Measurements from ENCODE around the gene EMC8. TPM values are rescaled to one million over a fixed set of nuclear protein-coding genes. Genes with fewer than 3 reads are reported as not detected.
A peak's percentile ranks its signal among the peaks of the same experiment; 100 is the strongest.

Gene EMC8
- total RNA-seq, 2 experiments from 2014 or later = 24.0 to 27.6 TPM

DNA sequence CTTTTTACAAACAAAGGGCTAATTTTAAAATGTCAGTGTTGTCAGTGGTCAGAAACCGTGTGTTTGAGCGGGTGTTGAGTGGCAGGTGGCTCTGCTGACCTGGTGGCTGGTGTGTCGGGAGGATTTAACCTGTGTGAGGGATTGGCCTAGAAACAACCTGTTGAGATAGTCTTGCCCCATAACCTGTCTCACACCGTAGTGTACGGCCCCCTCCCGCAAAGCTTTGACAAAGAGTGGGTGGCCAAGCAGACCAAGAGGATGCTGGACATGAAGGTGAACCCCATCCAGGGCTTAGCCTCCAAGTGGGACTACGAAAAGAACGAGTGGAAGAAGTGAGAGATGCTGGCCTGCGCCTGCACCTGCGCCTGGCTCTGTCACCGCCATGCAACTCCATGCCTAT lies 7.2 kb upstream of the EMC8 start:
- Mint-ChIP-seq H3K4me3 (no peak overlapping the region), H3K4me1 (peaks cover 20% of the 10 kb centered on the region), H3K9me3 (no peaks in the 10 kb centered on the region), H3K27ac (no peak overlapping the region), H3K36me3 (ENCODE audit: low read depth) (peaks cover 45% of the 10 kb centered on the region), H3K27me3 (peaks cover 3% of the 10 kb centered on the region)
- DNase-seq = no peak
- ChIA-PET CTCF (no interaction called here), POLR2A (no interaction called here)

DNA sequence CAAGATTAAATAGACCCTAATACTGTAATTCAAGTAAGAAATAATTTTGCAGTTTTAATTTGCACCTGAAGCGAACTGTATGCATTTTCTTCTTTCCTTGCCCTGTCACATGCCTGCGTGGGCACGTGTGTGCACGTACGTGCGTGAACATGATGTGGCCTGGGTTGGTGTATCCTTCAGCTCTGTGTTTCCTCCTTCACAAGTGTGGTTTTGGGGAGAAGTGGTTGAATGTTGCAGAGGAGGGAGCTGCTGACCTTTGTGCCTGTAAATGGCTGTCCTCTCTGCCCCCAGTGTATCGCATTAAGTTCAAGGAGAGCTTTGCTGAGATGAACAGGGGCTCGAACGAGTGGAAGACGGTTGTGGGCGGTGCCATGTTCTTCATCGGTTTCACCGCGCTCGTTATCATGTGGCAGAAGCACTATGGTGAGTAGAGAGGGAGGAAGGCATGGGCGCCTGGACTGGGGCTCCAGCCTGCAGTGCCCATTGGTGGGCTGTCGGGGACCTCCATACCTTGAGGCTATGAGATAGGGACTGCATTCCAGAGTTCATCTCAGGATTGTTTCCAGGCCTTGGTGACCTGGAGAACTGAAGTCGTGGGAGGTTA lies 6.2 kb upstream of the EMC8 start:
- ChIA-PET POLR2A (no interaction called here), CTCF (interaction anchor here (1.4 to 1.6 kb wide), 2 partner anchors 9 to 15 kb away, joined by 3 to 4 read pairs; no protein-coding TSS in a partner anchor)
- Mint-ChIP-seq H3K9me3 (no peaks in the 10 kb centered on the region), H3K4me3 (no peak overlapping the region), H3K27me3 (no peaks in the 10 kb centered on the region), H3K4me1 (peaks cover 30% of the 10 kb centered on the region), H3K27ac (no peak overlapping the region), H3K36me3 (ENCODE audit: low read depth) (peaks cover 50% of the 10 kb centered on the region)
- no peak for DNase-seq

DNA sequence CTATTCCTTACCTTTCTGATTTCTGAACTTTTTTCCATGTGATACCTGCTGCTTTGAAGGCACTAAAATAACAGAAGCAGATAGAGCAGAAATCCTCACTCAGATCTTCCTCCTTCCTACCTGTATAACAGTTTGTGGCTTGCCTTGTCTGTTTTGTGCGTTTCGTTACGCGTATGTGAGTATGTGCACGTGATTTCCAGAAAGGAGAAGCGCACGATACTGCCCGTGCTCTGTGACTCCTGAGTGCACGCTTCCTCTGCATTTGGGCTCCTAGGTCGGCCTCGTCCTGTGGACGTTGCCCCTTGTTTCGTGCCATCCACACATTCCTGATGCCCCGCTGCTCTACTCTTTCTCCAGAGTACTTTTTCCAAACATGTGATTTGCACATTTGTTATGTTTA lies 4.2 kb upstream of the EMC8 start:
- Mint-ChIP-seq H3K36me3 (ENCODE audit: low read depth) (peaks cover 50% of the 10 kb centered on the region), H3K4me3 (no peak overlapping the region), H3K27ac (no peak overlapping the region), H3K9me3 (no peaks in the 10 kb centered on the region), H3K4me1 (peaks cover 36% of the 10 kb centered on the region), H3K27me3 (no peaks in the 10 kb centered on the region)
- ChIA-PET CTCF (interaction anchor here (0.7 to 3.7 kb wide), 3 partner anchors 10 to 18 kb away, joined by 3 to 16 read pairs (median 6); no protein-coding TSS in a partner anchor), POLR2A (no interaction called here)
- no peak for DNase-seq

DNA sequence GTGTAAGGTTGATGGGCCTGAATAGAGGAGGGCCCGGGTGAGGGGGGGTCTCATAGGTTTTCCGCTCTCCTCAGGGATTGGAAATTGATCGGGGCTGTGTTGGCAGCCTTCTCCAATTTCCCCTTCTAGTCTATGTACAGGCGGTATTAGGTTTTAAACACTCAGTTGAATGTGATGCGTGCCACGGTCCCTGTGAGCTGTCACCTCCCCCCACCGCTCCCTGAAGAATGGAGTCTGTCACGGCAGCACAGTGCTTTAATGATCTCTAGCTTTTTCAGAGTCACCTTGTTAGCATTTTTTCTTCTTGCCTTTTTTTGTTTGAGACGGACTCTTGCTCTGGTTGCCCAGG lies 951 bp upstream of the EMC8 start:
- H3K9me3 Mint-ChIP-seq = no peaks in the 10 kb centered on the region
- POLR2A ChIA-PET = interaction anchor here (0.5 to 0.6 kb wide), 2 partner anchors 21 to 109 kb away, joined by 3 to 4 read pairs; no protein-coding TSS in a partner anchor
- CTCF ChIA-PET = interaction anchor here (0.6 to 3.7 kb wide), 2 partner anchors 21 to 69 kb away, joined by 3 to 16 read pairs; no protein-coding TSS in a partner anchor
- H3K4me3 Mint-ChIP-seq = peak overlapping the region; percentile 80
- H3K4me1 Mint-ChIP-seq = peaks cover 63% of the 10 kb centered on the region
- DNase-seq = peak; percentile 17
- H3K27me3 Mint-ChIP-seq = no peaks in the 10 kb centered on the region
- peaks cover 47% of the 10 kb centered on the region for H3K36me3 Mint-ChIP-seq (ENCODE audit: low read depth)
- H3K27ac Mint-ChIP-seq = peak overlapping the region; percentile 90

DNA sequence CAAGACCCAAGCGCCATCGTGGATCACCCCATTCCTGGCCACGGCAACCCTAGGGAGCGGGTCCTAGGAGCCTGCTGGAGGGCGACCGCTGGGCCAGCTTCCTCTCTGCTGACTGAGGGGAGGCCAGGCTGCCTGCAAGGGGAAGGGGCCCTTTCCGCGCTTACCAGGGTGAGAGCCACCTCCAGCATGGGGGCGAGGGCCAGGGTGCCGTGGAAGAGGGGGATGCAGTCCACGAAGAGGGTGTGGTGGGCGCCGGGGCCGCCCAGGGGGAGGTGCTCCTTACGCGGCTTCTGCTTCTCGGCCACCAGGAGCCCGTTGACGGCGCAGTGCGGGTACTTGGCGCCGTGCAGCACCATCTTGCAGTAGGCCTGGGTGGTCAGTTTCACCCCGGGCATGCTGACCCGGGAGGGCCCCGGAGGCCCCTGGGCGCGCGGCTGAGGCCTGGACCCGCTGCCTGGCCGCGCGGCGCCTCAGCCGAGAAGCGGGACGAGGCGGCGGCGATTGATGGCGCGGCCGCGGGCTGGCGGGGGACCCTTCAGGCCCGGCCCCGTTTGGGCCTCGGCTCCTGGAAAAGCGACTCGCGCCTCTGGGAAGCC lies 345 bp downstream of the EMC8 start:
- Mint-ChIP-seq H3K9me3 (no peaks in the 10 kb centered on the region), H3K27me3 (no peaks in the 10 kb centered on the region), H3K4me3 (peak overlapping the region; percentile 86), H3K27ac (peak overlapping the region; percentile 92), H3K36me3 (ENCODE audit: low read depth) (peaks cover 41% of the 10 kb centered on the region), H3K4me1 (peaks cover 62% of the 10 kb centered on the region)
- DNase-seq = peak; percentile 38
- ChIA-PET POLR2A (no interaction called here), CTCF (interaction anchor here (1.2 kb wide), 1 partner anchor 22 kb away, joined by 6 read pairs; no protein-coding TSS in a partner anchor)

DNA sequence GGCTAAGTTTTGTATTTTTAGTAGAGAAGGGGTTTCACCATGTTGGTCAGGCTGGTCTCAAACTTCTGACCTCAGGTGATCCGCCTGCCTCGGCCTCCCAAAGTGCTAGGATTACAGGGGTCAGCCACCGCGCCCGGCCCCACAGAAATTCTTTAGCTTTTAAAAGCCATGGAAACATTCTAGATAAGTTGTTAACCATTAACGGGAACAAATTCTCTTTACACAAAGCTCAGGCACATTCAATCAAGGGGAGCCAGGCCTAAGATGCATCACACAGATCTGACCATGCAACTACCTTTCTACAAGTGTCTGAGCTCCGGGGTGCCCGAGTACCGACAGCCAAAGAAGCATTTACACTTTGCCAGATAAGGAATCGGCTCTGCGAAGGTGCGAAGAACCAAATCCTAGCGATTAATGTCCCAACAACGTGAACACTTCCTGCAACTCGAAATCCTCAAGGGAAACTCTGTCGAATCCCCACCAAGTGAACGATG lies 1.0 kb downstream of the EMC8 start:
- H3K27ac Mint-ChIP-seq = peak overlapping the region; percentile 84
- ChIA-PET CTCF (interaction anchor here (0.6 to 1.2 kb wide), 2 partner anchors 23 to 60 kb away, joined by 4 to 6 read pairs; no protein-coding TSS in a partner anchor), POLR2A (no interaction called here)
- DNase-seq = no peak
- H3K4me1 Mint-ChIP-seq = peaks cover 56% of the 10 kb centered on the region
- no peaks in the 10 kb centered on the region for H3K27me3 Mint-ChIP-seq
- H3K36me3 Mint-ChIP-seq (ENCODE audit: low read depth) = peaks cover 34% of the 10 kb centered on the region
- H3K4me3 Mint-ChIP-seq = peak overlapping the region; percentile 86
- no peaks in the 10 kb centered on the region for H3K9me3 Mint-ChIP-seq

DNA sequence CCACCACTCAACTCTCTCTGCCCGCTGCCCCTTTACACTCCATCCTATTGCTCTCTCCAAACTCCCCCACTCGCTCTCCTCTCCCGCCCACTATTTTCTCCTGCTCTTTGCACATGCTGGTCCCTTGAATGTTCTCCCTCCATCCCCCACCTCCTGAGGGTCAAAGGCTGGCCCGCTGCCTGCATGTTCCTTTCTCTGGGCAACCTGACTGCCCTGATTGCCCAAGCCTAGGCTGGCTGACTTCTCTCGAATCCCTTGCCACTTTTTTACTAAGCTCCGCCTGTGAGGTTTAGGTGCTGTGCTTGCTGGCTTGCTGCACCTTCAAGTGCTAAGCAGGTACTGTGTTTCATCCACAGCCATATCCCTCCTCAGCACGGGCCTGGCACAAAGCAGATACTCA lies 2.7 kb downstream of the EMC8 start:
- POLR2A ChIA-PET = no interaction called here
- DNase-seq = no peak
- peaks cover 32% of the 10 kb centered on the region for H3K36me3 Mint-ChIP-seq (ENCODE audit: low read depth)
- no peaks in the 10 kb centered on the region for H3K9me3 Mint-ChIP-seq
- CTCF ChIA-PET = no interaction called here
- peaks cover 52% of the 10 kb centered on the region for H3K4me1 Mint-ChIP-seq
- H3K27ac Mint-ChIP-seq = no peak overlapping the region
- H3K27me3 Mint-ChIP-seq = no peaks in the 10 kb centered on the region
- H3K4me3 Mint-ChIP-seq = no peak overlapping the region

DNA sequence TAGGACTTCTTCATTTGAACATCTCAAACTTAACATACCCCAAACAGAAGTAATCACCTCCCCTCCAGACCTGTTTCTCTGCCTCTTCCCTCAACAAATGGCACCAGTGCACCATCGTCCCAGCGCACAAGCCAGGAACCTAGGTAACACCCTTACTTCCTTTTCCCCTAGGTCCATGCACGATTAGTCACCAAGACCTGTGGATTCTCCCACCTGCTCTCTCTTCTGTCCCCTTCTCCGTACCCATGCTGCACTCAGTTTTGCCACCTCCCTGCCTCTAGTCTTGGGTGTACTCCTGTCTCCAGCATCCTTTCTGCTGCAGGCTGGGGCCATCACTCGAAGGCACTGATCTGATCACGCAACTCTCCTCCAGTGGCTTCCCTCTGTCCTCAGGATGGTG lies 3.2 kb downstream of the EMC8 start:
- ChIA-PET POLR2A (no interaction called here), CTCF (no interaction called here)
- no peak for DNase-seq
- Mint-ChIP-seq H3K36me3 (ENCODE audit: low read depth) (peaks cover 32% of the 10 kb centered on the region), H3K9me3 (no peaks in the 10 kb centered on the region), H3K27me3 (no peaks in the 10 kb centered on the region), H3K4me1 (peaks cover 50% of the 10 kb centered on the region), H3K4me3 (no peak overlapping the region), H3K27ac (no peak overlapping the region)

DNA sequence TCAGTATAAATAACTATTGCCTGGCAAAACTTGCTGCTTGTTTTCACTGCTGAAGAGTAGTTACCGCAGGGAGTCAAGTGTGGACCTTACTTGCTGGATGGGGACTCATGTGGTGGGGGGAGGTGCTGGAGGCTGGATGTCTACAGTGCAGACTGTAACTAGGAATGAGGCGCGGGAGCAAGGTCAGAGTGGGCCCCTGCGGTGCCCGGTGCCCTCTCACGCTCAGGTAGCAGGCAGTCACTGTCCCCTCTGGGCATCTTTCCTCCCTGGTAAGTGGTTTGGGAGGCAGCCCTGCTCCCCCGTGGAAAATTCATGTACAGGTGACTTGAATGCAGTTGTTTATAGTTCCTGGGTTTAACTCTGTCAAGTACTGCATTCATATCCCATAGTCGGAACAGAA lies 4.6 kb downstream of the EMC8 start:
- Mint-ChIP-seq H3K27ac (no peak overlapping the region), H3K4me1 (peaks cover 51% of the 10 kb centered on the region), H3K4me3 (no peak overlapping the region), H3K36me3 (ENCODE audit: low read depth) (peaks cover 40% of the 10 kb centered on the region), H3K9me3 (no peaks in the 10 kb centered on the region), H3K27me3 (no peaks in the 10 kb centered on the region)
- DNase-seq = no peak
- ChIA-PET POLR2A (no interaction called here), CTCF (no interaction called here)

DNA sequence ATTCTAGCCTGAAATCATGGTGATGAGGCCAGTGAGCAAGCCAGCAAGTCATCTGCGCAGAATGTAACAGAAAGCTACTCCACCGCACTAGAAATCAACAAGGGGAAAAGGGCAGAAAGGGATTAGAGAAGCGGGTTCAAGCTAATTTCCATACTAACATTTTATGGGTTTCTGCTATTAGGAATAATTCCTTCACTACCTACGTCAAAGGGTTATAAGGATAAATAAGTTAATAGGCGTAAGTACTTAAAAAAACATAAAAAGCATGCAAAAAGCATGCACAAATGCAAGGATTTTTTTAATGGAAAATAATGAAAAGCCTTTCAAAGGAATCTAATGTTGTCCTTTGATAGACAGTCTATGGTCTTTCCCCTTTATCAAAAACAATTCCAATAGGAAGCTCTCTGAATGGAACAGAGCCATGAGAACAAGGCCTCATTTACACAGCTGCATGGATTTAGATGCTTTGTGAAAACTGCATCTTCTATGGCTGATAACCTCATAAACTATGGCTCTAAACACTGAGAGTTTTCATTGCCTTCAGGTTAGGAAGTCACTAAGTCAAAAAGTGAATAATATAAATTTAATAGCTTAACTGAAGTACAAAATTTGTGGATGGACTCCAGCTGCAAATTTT lies 5.6 kb downstream of the EMC8 start:
- ChIA-PET CTCF (no interaction called here), POLR2A (no interaction called here)
- Mint-ChIP-seq H3K4me3 (no peak overlapping the region), H3K27ac (no peak overlapping the region), H3K9me3 (no peaks in the 10 kb centered on the region), H3K4me1 (peaks cover 56% of the 10 kb centered on the region), H3K36me3 (ENCODE audit: low read depth) (peaks cover 45% of the 10 kb centered on the region), H3K27me3 (no peaks in the 10 kb centered on the region)
- no peak for DNase-seq

DNA sequence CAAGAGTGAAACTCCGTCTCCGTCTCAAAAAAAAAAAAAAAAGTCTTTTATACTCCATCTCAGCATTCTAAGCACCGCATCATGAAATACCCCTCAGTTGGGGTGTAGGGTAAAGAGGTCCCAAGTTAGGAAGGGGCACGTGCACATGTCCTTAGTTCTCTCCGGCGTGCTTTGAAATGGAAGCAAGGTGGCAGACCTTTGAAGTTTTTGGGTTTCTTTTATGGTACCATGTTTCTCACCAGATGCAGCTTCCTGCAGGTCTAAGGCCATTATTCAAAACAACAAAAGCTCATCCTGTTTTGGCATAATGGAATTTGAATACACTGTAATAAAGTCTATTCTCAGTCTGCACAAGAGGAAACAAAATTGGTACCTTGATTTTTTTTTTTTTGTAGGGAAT lies 9.6 kb downstream of the EMC8 start:
- no peaks in the 10 kb centered on the region for H3K27me3 Mint-ChIP-seq
- peaks cover 45% of the 10 kb centered on the region for H3K36me3 Mint-ChIP-seq (ENCODE audit: low read depth)
- DNase-seq = no peak
- ChIA-PET POLR2A (no interaction called here), CTCF (interaction anchor here (0.6 kb wide), 1 partner anchor 24 kb away, joined by 3 read pairs; no protein-coding TSS in a partner anchor)
- H3K9me3 Mint-ChIP-seq = no peaks in the 10 kb centered on the region
- peak overlapping the region; percentile 52 for H3K27ac Mint-ChIP-seq
- peaks cover 29% of the 10 kb centered on the region for H3K4me1 Mint-ChIP-seq
- no peak overlapping the region for H3K4me3 Mint-ChIP-seq

DNA sequence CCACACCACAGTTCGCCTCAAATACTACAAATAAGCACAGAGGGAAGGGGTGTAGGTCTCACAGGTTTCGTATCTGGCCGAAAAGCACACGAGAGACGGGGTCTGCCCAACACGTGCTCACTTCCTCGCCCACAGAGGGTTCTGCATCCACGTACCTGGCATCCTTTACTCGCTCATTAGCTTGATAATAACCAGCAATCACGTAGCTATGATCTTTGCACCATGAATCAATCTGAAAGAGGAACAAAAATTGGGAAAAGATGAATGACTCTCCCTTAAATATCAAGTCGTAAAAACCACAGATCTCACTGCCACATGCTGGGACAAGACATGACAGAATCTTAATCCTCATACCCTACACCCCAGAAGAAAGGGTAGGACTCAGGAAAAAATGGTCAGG lies 10.5 kb downstream of the EMC8 start:
- POLR2A ChIA-PET = no interaction called here
- no peak overlapping the region for H3K4me3 Mint-ChIP-seq
- H3K4me1 Mint-ChIP-seq = peaks cover 29% of the 10 kb centered on the region
- CTCF ChIA-PET = interaction anchor here (0.6 to 0.9 kb wide), 2 partner anchors 362 to 467 kb away, joined by 3 to 4 read pairs; no protein-coding TSS in a partner anchor
- no peak for DNase-seq
- H3K9me3 Mint-ChIP-seq = no peaks in the 10 kb centered on the region
- H3K27me3 Mint-ChIP-seq = no peaks in the 10 kb centered on the region
- peak overlapping the region; percentile 65 for H3K27ac Mint-ChIP-seq
- peaks cover 45% of the 10 kb centered on the region for H3K36me3 Mint-ChIP-seq (ENCODE audit: low read depth)

DNA sequence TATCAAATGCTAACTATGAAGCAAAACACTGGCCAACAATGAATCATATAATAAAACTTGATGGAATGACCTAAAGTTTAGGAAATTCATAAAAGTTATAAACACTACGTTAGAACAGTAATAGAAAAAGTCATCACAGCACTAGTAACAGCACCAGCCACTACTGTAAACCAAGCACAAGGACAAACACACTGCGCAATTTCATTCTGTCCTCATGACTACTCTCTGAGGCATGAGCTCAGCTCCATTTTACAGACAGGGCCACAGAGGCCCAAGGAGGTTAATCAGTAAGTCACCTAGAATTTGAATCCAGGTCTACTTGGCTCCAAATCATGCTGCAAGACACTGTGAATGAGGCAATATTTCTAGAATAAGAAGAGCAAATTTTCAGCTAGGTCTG lies 13.4 kb downstream of the EMC8 start:
- DNase-seq = no peak
- no peak overlapping the region for H3K4me3 Mint-ChIP-seq
- peaks cover 31% of the 10 kb centered on the region for H3K36me3 Mint-ChIP-seq (ENCODE audit: low read depth)
- no peaks in the 10 kb centered on the region for H3K9me3 Mint-ChIP-seq
- ChIA-PET CTCF (no interaction called here), POLR2A (no interaction called here)
- no peak overlapping the region for H3K27ac Mint-ChIP-seq
- peaks cover 18% of the 10 kb centered on the region for H3K4me1 Mint-ChIP-seq
- H3K27me3 Mint-ChIP-seq = no peaks in the 10 kb centered on the region
